ENCODE data around the gene BTNL3.

- TF ChIP-seq POLR2AphosphoS5 (IDR thresholded peaks at IDR 0.05): no peak
- TF ChIP-seq CTCF (IDR thresholded peaks at IDR 0.05): no peak
Measured at GRCh38 chr5:180974612-180975315, 13.9 kb upstream of the BTNL3 start.

Measured in stomach (tissue), 4 donors.